SU-DHL-6 (cell line): ENCODE measurements around the gene ARHGAP22.
A peak's percentile ranks its signal among the peaks of the same experiment; 100 is the strongest.

ENCODE experiments used
- H2AFZ ChIP-seq: fragments of 200-600 bp; sonication (generic); 2 replicates; pipeline ENCODE4 v1.6.1; 2014; ENCODE audit warnings: low read depth, mild to moderate bottlenecking, moderate library complexity, mixed read lengths, antibody characterized with exemption, low read length; ENCODE audit not compliant: severe bottlenecking
- H3F3A ChIP-seq: fragments of 200-600 bp; shearing (Covaris generic); 2 replicates; pipeline ENCODE4 v1.6.0; 2016; ENCODE audit warnings: antibody characterized with exemption, mild to moderate bottlenecking; ENCODE audit not compliant: insufficient read depth
- H3K27ac ChIP-seq: fragments of 200-600 bp; sonication (generic); 2 replicates; pipeline ENCODE4 v1.5.1; 2016; ENCODE audit warnings: low read depth, mild to moderate bottlenecking, low read length, moderate library complexity, mixed read lengths
- H3K27me3 ChIP-seq: fragments of 200-600 bp; sonication (generic), shearing (Covaris generic); 2 replicates; pipeline ENCODE4 v1.6.0; 2014; ENCODE audit warnings: mild to moderate bottlenecking, low read length
- H3K36me3 ChIP-seq: fragments of 200-600 bp; sonication (generic); 2 replicates; pipeline ENCODE4 v1.6.1; 2014; ENCODE audit warnings: mild to moderate bottlenecking, low read length, mixed read lengths
- H3K4me2 ChIP-seq: fragments of 300-600, 200-600 bp; shearing (Covaris generic), sonication (generic); 2 replicates; pipeline ENCODE4 v1.6.0; 2014; ENCODE audit warnings: low read length, low read depth, mild to moderate bottlenecking; ENCODE audit not compliant: poor library complexity, severe bottlenecking
- H3K4me3 ChIP-seq: fragments of 200-600 bp; sonication (generic); 2 replicates; pipeline ENCODE4 v1.5.1; 2014; ENCODE audit warnings: antibody characterized with exemption, low read length, mild to moderate bottlenecking, mixed read lengths; ENCODE audit not compliant: insufficient read depth, poor library complexity, severe bottlenecking
- H3K79me2 ChIP-seq: fragments of 200-600 bp; sonication (generic); 2 replicates; pipeline ENCODE4 v1.6.1; 2014; ENCODE audit warnings: mild to moderate bottlenecking, low read length, moderate library complexity; ENCODE audit not compliant: insufficient read depth
- H3K9ac ChIP-seq: fragments of 200-600 bp; sonication (generic); 2 replicates; pipeline ENCODE4 v1.7.0; 2014; ENCODE audit warnings: mild to moderate bottlenecking, low read length
- H3K9me2 ChIP-seq: fragments of 200-600 bp; sonication (generic); replicated peaks from 2 replicates; pipeline ENCODE4 v1.6.1; 2014; ENCODE audit warnings: low read length; ENCODE audit not compliant: insufficient read depth
- H3K9me3 ChIP-seq: fragments of 200-600 bp; sonication (generic); 2 replicates; pipeline ENCODE4 v1.6.1; 2014; ENCODE audit warnings: low read length, mixed read lengths; ENCODE audit not compliant: insufficient read depth
- H4K20me1 ChIP-seq: fragments of 200-600 bp; sonication (generic); 2 replicates; pipeline ENCODE4 v1.6.1; 2014; ENCODE audit warnings: low read depth, mild to moderate bottlenecking, antibody characterized with exemption, low read length, moderate library complexity, mixed read lengths
- EZH2phosphoT487 ChIP-seq: fragments of 200-600 bp; sonication (generic), shearing (Covaris generic); conservative IDR thresholded peaks from 2 replicates; pipeline ENCODE4 v1.6.1; 2018; ENCODE audit warnings: mild to moderate bottlenecking, antibody characterized with exemption, low read length, moderate library complexity, mixed read lengths
- TF ChIP-seq, protein P1 (sequence below): fragments of 200-600 bp; sonication (generic); IDR thresholded peaks from one replicate; pipeline ENCODE4 v1.5.1; 2017; ENCODE audit warnings: antibody characterized with exemption, mild to moderate bottlenecking, low read length, moderate library complexity; ENCODE audit not compliant: insufficient read depth, poor library complexity, severe bottlenecking

The ARHGAP22 gene

DNA sequence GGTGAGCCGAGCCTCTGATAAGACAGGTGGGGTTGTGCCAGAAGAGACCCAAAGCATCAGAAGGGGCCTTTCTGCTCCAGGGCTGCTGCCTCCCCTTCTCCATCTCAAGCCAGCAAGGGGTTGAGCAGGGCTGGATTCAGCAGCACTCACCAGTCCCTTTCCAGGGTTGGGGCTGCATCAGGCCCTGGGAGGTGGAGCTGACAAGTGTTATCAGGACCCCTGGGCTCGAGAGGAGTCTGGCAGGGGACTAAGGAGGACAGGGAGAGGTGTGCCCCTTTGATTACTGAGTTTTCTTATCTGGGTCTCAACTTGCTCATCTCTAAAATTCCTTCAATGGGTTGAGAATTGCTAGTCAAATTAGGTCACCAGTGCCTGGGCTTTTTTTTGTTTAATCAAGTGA is 17.8 kb downstream of the ARHGAP22 start:
- Histone ChIP-seq H4K20me1 (no peaks in the 10 kb centered on the region), H3K4me2 (no peak overlapping the region), H3K4me3 (no peak overlapping the region), H3K9me2 (no peaks in the 10 kb centered on the region), H3K27ac (no peak overlapping the region), H3K79me2 (no peaks in the 10 kb centered on the region), H3K27me3 (no peaks in the 10 kb centered on the region), H3F3A (no peaks in the 10 kb centered on the region), H3K9me3 (0 out of 2 replicates have a peak, but pooled peaks cover 8% of the 10 kb centered on the region), H3K36me3 (no peaks in the 10 kb centered on the region), H2AFZ (no peak overlapping the region), H3K9ac (no peak overlapping the region)
- TF ChIP-seq EZH2phosphoT487, result no peak

DNA sequence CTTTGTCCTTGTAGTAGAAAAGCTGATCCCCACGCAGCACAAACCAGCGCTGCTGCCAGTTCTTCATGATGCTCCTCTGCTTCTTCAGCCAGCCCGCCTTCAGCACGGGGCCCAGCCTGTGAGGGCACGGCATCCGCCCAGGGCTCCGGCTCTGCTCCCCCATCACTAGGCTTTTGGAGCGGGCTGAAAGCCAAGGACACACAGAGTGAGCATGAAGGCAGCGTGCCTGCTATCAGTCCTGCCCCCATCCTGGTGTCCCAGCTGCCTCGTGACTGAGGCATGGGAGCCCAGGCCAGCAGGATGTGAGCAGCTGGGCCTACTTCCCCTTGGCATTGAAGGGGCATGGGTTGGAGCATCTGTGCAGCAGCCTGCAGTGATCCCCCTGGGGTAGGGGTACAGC is 21.9 kb downstream of the ARHGAP22 start:
- H3K79me2 ChIP-seq, result no peaks in the 10 kb centered on the region
- no peak overlapping the region for H2AFZ ChIP-seq
- H3K27me3 ChIP-seq, result no peaks in the 10 kb centered on the region
- no peak overlapping the region for H3K4me3 ChIP-seq
- H3K4me2 ChIP-seq, result no peak overlapping the region
- H3K9ac ChIP-seq, result no peak overlapping the region
- no peaks in the 10 kb centered on the region for H3K9me2 ChIP-seq
- 0 out of 2 replicates have a peak, but pooled peaks cover 8% of the 10 kb centered on the region for H3K9me3 ChIP-seq
- TF ChIP-seq, protein P1, sequence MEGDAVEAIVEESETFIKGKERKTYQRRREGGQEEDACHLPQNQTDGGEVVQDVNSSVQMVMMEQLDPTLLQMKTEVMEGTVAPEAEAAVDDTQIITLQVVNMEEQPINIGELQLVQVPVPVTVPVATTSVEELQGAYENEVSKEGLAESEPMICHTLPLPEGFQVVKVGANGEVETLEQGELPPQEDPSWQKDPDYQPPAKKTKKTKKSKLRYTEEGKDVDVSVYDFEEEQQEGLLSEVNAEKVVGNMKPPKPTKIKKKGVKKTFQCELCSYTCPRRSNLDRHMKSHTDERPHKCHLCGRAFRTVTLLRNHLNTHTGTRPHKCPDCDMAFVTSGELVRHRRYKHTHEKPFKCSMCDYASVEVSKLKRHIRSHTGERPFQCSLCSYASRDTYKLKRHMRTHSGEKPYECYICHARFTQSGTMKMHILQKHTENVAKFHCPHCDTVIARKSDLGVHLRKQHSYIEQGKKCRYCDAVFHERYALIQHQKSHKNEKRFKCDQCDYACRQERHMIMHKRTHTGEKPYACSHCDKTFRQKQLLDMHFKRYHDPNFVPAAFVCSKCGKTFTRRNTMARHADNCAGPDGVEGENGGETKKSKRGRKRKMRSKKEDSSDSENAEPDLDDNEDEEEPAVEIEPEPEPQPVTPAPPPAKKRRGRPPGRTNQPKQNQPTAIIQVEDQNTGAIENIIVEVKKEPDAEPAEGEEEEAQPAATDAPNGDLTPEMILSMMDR, result no peak
- no peak for TF ChIP-seq EZH2phosphoT487
- H4K20me1 ChIP-seq, result no peaks in the 10 kb centered on the region
- H3F3A ChIP-seq, result peaks cover 9% of the 10 kb centered on the region
- H3K36me3 ChIP-seq, result no peaks in the 10 kb centered on the region
- H3K27ac ChIP-seq, result no peak overlapping the region

DNA sequence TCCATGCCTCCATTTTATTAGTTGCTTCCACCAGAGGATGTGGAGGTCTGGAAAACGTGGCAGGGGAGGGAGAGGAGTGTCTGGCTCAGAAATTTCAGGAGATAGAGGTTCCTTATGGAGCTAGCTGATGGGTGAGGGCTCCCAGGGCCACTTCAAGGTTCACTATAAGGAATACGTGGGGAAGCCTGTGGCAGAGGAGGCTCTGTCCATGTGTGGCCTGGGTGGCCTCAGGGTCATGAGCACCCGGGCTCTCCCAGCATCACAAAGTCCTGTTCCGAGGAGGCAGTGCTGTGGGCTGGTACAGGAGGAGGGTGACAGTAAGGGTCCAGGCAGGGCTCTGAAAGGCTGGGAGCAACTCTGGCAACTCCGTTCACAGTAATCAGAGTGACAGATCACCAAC is 24.6 kb downstream of the ARHGAP22 start:
- peaks cover 27% of the 10 kb centered on the region for H3F3A ChIP-seq
- H2AFZ ChIP-seq, result no peak overlapping the region

DNA sequence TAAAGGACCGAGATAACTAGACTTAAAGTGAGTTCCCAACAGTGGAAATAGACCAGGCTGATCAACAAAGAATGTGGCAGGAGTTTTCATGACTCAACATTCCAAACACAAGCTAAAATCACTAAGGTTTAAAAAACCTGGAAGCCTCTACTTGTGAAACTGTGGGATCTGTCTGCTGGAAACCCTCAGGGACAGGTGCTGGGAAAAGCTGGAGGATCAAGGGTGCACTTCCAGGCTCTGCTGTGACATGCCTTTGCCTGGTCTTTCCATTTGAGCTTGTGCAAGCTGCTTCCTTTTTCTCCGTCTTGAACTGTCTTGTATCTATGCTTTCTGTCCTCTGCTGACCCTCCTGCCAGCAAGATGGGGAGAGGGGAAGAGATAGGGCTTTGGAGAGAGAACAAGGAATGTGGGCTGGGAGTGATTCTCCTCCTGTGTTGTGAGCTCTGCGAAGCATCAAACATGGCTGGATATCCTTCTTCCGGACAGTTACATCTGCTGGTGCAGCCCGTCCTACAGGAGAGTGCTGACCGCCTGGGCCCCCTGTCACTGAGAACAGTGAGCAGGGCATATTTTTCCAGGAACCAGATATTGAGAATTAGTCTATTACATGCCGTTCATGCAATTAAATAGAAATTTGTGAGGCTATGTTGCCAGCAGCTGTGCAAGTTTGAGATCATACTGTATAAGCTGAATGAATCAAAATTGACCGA is 25.5 kb downstream of the ARHGAP22 start:
- Histone ChIP-seq H4K20me1 (no peaks in the 10 kb centered on the region), H3K4me2 (peak overlapping the region; percentile 48), H3K27me3 (no peaks in the 10 kb centered on the region), H3F3A (peaks cover 36% of the 10 kb centered on the region), H3K9ac (peak overlapping the region; percentile 10; the same call in 1 of the 2 replicates), H3K27ac (peak overlapping the region; percentile 98), H2AFZ (no peak overlapping the region), H3K4me3 (no peak overlapping the region), H3K9me3 (no peaks in the 10 kb centered on the region), H3K36me3 (no peaks in the 10 kb centered on the region), H3K79me2 (no peaks in the 10 kb centered on the region), H3K9me2 (no peaks in the 10 kb centered on the region)
- TF ChIP-seq EZH2phosphoT487, result no peak
- TF ChIP-seq, protein P1, result no peak

More for the DNA sequence above, 24.6 kb downstream of the ARHGAP22 start:
- Histone ChIP-seq H3K9ac (no peak overlapping the region), H4K20me1 (no peaks in the 10 kb centered on the region), H3K27ac (no peak overlapping the region), H3K9me3 (0 out of 2 replicates have a peak, but pooled peaks cover 1% of the 10 kb centered on the region), H3K4me3 (no peak overlapping the region), H3K36me3 (no peaks in the 10 kb centered on the region), H3K4me2 (no peak overlapping the region), H3K79me2 (no peaks in the 10 kb centered on the region), H3K27me3 (no peaks in the 10 kb centered on the region), H3K9me2 (no peaks in the 10 kb centered on the region)
- no peak for TF ChIP-seq EZH2phosphoT487
- TF ChIP-seq, protein P1, result no peak
